ENCODE measurements around the gene CLIC4.
"Not testable (repeated sequence)": the region's sequence is repeated elsewhere in the genome, so short reads cannot be mapped to it uniquely, and the experiment has no call there.

CLIC4 gene

DNA sequence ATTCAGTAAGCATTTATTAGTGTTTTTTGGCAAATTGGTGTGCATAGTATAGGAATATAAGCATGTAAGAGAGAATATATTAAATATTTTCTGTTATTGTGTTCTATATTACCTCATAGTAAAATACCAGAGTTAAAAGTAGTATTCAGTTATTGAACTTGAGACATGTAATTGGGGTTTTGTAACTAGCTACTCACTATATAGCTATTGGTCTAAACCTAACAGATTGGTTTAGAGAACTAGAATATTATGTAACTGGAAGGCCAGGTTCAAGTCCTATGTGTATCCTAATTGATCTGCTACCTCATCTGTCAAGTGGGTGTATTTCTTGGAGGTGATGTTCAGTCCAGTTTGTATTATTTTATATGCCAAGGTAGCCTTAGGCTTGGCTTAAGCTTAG is 26.3 kb downstream of the CLIC4 start:
- DNase-seq (ENCODE audit: low read depth), result no peak

DNA sequence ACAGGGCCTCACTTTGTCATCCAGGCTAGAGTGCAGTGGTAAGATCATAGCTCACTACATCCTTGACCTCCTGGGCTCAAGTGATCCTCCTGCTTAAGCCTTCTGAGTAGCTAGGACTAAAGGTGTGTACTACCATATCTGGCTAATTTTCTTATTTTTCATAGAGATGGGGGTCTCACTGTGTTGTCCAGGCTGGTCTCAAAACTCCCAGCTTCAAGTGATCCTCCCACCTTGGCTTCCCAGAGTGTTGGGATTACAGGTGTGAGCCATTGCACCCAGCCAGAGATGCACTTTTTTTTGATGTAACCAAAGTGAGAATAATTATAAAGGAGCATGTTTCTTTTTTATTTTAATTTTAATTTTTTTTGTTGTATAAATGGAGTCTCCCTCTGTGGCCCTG is 28.4 kb downstream of the CLIC4 start:
- DNase-seq (ENCODE audit: low read depth), result no peak

DNA sequence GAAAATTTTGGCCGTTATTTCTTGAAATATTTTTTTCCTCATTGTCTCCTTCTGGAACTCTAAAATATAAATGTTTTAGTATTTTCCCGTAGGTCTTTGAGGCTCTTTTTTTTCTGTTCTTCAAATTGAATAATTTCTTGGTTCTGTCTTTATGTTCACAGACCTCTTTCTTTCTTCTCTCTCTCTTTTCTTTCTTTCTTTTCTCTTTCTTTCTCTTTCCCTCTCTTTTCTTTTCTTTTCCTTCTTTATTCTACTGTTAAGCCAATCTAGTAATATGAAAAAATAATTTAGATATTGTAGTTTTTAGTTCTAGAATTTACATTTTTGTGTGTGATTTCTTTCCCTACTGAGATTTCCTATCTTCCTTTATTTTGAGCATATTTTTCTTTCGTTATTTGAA is 30.1 kb downstream of the CLIC4 start:
- no peak for DNase-seq (ENCODE audit: low read depth)

DNA sequence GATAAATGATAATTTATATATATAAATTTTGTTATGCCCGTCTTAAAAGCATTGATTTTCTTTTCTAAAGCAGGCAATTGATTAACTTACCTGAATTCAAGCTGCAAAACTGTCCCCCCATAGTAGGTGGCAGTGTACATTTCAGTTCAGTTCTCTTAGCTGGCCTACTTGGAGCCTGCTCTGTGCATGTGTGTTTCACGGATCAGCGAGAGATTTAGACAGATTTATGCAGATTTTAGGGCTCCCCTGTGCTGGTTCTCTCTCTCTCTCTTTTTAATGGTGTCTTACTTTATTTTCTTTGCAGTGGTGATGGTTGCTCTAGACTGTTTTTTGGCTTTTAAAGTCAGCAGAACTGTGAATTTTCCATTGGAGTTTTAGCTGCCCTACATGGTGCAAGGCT is 30.7 kb downstream of the CLIC4 start:
- no peak for DNase-seq (ENCODE audit: low read depth)

DNA sequence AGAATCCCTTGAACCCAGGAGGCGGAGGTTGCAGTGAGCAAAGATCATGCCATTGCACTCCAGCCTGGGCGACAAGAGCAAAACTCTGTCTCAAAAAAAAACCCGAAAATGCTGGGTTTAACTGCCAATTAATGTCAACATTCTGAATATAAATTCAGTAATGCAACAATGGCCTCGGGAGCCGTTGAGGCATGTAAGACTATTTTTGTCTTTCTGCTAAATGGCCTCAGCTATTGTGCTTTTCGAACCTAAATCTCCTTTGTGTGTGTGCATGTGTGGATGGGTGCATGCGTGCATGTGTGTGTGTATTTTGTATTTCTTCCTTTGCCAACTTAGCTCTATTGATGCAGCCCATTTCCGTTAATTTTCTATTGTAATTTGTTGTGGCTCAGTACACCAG is 31.6 kb downstream of the CLIC4 start:
- DNase-seq (ENCODE audit: low read depth), result no peak

DNA sequence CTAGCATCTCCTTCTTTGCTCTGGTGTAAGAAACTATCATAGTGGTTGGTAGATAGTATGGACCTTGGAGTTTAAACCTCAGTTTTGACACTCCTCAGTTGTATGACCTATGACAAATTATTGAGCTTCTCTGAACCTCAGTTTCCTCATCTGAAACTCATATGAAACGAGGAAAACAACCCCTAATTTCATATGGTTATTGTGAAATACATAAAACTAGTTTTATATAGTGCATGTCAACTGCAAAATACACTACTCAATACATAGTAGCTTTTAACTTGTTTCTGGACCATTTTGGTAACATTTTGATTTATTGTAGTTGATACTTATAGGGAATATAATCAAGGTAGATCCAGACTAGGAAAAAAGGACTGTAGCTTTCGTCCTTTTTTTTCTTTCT is 32.9 kb downstream of the CLIC4 start:
- no peak for DNase-seq (ENCODE audit: low read depth)

DNA sequence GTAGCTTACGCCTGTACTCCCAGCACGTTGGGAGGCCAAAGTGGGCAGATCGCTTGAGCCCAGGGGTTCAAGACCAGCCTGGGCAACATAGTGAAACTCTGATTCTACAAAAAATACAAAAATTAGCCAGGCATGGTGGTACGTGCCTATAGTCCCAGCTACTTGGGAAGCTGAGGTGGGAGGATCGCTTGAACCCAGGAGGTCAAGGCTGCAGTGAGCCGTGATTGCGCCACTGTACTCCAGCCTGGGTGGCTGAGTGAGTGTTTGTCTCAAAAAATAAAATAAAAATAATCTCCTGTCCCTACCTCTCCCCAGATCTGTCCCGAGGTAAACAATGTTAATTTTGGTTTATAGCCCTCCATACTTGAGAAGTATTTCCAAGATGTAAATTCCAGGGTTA is 34.0 kb downstream of the CLIC4 start:
- not testable (repeated sequence) for DNase-seq (ENCODE audit: low read depth)

DNA sequence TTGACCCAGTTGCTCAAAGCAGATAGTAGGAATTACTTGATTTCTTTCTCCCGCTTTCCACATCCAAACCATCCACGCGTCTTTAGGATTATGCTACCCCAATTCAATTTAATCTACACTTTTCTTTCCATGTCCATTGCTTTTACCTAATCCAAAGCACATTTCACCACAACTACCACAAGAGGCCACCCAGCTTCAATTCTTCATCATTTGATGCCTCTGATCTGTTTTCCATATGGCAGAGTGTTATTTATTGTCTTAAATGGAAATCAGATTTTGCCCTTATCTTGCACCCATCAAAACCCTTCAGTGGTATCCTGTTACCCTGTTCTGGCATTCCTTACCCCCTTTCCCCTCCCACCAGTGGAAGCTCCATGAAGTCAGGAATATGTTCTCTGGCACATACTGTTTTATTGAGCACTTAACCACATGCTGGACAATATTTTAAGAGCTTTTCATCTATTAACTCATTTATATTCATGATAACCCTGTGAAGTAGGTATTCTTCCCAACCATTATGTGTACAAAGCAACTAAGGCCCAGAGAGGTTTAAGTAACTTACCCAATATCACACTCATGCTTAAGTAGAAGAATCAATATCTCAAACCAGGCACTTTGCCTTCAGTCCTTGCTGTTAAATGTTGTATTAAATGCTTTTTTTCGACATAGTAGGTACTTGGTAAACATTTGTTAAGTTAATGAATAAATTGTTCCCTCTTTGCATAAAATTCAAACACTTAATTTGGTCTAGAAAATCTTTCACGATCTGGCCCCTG is 34.6 kb downstream of the CLIC4 start:
- DNase-seq (ENCODE audit: low read depth), result no peak

DNA sequence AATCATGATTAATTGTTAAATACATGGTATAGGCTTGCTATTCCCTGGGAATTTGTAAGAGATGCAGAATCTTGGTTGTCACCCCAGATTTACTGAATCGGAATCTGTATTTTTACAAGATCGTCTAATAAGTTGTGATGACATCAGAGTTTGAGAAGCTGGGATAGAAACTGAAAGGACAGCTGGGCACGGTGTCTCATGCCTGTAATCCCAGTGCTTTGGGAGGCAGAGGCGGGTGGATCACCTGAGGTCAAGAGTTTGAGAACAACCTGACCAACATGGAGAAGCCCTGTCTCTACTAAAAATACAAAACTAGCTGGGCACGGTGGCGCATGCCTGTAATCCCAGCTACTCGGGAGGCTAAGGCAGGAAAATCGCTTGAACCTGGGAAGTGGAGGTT is 35.4 kb downstream of the CLIC4 start:
- DNase-seq (ENCODE audit: low read depth), result not testable (repeated sequence)

DNA sequence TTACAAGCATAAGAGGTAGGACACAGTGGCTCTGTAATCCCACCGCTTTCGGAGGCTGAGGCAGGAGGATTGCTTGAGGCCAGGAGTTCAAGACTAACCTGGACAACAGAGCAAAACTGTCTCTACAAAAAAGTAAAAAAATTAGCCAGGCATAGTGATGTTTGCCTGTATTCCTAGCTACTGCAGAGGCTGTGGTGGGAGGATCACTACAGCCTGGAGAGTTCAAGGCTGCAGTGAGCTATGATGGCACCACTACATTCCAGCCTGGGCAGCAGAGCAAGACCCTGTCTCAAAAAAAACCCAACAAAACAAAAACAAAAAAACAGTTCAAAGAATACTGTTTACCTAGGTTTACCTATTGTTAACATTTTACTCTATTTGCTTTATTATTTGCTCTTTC is 37.4 kb downstream of the CLIC4 start:
- no peak for DNase-seq (ENCODE audit: low read depth)

DNA sequence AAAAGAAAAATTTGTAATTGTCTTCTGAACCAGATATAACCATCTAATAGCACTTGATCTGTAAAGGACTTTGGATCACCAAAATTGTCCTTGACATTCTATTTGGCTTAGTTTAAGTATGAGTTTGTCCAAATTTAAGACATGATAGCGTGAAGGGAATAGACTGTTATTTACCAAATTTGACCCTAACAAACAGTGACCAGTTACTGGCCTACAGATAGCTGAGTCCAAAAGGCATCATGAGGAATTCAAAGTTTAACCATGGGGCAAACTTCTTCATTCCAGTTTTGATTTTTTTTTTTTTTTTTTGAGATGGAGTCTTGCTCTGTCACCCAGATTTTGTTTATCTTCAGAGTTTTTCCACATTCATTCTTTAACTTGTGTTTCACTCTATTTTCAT is 38.5 kb downstream of the CLIC4 start:
- no peak for DNase-seq (ENCODE audit: low read depth)

DNA sequence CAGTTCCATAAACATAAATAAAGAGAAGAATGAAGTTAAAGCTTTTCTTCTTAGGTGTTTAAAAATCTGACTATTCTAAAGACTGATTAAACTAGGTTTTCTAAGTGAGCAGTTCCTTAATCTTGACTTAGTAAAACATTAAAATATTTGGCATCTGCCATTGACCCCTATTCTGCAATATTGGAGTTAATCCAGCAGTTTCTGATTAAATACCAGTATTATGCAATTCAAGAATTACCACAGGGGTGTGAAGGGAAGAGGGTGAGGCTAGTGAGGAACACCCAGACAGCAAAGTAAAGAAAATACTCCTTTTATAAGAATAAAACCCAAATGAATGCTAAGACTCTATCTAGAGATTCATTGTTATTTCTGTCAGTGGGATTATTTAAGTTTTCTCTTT is 40.9 kb downstream of the CLIC4 start:
- DNase-seq (ENCODE audit: low read depth), result no peak

DNA sequence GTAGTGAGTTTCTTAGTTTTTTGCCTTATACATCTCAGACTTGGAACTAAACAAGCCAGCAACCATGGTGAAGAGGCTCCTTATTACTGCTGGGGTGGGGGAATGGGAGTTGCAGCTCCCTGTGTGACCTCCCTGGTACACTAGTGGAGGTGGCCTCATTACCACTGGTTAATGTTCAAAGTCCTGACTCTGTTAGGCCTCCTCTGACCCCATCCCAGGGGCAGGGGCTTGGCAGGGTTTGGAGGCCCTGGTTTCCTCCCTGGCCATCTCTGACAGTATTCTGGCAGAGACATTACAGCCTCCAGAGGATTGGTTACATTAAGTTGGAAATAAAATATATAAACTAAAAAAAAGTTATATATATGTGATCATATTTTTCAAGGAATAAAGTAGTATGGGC is 45.2 kb downstream of the CLIC4 start:
- no peak for DNase-seq (ENCODE audit: low read depth)

DNA sequence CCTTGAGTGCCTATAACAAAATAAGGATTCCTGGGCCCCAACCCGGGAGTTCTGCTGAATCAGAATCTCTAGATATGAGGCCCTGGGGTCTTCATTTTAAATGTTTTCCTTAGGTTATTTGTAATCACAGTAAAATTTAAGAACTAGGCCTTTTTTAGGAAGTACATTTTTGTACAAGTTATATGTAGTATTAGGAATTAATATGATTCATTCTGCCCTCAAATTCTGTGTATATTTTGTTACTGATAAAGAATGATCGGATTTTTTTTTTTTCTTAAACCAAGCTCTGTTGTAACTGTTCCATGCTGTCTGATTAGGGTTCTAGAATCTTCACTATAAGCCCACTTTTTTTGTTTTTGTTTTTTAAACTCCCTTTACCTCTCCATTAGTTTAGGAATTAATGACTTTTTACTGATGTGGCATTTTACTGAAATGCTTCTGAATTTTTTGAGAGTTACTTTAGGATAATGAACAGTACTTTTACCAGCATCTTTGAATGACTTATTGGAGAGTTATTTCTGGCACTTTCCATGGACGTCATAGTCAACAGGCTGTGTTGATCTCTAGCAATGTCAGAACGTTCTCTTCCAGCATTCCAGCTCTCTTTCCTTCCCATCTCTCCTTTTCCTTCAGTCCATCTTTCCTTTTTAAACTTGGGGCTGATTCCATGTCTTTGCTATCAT is 48.3 kb downstream of the CLIC4 start:
- DNase-seq (ENCODE audit: low read depth), result no peak

DNA sequence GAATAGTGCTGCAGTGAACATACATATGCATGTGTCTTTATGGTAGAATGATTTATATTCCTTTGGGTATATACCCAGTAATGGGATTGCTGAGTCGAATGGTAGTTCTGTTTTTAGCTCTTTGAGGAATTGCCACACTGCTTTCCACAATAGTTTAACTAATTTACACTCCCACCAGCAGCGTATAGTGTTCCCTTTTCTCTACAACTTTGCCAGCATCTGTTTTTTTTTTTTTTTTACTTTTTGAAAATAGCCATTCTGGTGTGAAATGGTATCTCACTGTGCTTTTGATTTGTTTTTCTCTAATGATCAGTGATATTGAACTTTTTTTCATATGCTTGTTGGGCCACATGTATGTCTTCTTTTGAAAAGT is 48.9 kb downstream of the CLIC4 start:
- not testable (repeated sequence) for DNase-seq (ENCODE audit: low read depth)

DNA sequence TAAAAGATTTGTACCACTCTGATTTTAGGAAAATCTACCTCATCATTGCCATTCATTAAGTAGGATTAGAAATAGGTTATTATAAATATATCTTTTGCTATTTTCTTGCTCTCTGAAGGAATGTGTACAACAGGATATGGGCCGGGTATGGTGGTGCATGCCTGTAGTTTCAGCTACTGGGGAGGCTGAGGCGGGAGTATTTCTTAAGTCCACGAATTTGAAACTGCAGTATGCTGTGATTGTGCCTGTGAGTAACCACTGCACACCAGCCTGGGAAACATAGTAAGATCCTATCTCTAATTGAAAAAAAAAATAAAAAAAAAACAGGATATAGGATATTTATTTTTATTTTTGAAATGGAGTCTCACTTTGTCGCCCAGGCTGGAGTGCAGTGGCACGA is 50.0 kb downstream of the CLIC4 start:
- DNase-seq (ENCODE audit: low read depth), result no peak

DNA sequence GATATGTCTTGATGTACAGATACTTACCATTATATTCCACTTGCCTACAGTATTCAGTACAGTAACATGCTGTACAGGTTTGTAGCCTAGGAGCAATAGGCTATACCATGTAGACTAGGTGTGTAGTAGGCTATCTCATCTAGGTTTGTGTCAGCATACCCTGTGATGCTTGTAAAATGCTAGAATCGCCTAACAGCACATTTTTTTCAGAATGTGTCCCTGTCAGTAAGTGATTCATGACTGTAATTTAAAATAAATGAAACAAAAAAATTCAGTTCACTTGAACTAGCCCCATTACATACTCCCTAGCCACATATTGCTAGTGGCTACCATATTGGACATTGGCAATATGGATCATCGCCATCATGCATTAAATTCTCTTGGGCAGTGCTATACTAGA is 51.3 kb downstream of the CLIC4 start:
- DNase-seq (ENCODE audit: low read depth), result no peak

DNA sequence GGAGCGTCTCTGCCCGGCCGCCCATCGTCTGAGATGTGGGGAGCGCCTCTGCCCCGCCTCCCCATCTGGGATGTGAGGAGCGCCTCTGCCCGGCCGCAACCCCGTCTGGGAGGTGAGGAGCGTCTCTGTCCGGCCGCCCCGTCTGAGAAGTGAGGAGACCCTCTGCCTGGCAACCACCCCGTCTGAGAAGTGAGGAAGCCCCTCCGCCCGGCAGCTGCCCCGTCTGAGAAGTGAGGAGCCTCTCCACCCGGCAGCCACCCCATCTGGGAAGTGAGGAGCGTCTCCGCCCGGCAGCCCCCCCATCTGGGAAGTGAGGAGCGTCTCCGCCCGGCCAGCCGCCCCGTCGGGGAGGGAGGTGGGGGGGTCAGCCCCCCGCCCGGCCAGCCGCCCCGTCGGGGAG is 54.0 kb downstream of the CLIC4 start:
- DNase-seq (ENCODE audit: low read depth), result not testable (repeated sequence)

DNA sequence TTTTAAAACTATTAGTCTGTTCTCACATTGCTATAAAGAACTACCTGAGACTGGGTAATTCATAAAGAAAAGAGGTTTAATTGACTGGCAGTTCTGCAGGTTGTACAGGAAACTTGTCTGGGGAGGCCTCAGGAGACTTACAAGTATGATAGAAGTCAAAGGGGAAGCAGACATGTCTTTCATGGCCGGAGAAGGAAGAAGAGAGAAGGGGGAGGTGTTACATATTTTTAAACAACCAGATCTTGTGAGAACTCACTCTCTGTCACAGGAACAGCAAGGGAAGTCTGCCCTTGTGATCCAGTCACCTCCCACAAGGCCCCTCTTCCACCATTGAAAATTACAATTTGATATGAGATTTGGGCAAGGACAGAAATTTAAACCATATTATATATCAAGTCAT is 55.9 kb downstream of the CLIC4 start:
- DNase-seq (ENCODE audit: low read depth), result no peak

DNA sequence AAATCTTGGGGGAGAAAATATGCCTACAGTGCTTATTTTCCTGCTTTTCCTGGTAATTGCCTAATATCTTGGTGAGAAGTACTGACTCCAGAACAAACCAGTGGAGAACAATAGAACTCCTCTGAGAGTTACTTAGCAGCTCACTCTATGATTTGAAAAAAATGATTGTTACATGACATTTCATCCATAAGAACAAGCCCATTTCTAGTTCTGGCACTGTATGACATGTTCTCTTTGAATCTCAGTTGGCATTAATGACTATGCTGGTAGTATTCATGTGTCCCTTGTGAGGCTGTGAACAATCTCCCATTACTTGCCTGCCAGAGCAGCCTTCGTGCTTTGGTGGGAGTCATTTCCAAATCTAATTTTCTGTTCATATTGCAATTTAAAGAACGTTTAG is 58.0 kb downstream of the CLIC4 start:
- DNase-seq (ENCODE audit: low read depth), result no peak

DNA sequence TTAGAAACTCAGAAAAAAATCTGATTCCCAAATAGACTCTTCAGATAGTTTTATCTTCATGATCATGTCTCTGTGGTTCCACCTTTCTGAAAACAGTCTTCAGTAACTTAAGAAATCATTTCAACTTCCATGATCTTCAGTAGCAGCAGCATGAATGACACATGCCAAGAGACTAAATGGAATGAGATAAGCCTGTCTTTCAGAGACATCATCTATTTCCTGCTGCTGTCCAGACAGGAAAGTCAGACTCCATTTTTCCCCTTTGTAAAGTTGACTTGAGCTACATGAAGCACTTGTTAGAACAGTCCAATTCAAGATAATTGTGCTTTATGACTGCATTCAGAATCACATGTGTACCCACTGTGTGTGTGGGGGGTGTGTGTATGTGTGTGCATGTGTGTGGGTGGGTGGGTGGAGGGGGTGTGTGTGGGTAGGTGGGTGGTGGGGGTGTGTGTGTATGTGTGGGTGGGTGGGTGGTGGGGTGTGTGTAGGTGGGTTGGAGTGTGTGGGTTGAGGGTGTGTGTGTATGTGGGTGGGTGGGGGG is 58.8 kb downstream of the CLIC4 start:
- DNase-seq (ENCODE audit: low read depth), result no peak

DNA sequence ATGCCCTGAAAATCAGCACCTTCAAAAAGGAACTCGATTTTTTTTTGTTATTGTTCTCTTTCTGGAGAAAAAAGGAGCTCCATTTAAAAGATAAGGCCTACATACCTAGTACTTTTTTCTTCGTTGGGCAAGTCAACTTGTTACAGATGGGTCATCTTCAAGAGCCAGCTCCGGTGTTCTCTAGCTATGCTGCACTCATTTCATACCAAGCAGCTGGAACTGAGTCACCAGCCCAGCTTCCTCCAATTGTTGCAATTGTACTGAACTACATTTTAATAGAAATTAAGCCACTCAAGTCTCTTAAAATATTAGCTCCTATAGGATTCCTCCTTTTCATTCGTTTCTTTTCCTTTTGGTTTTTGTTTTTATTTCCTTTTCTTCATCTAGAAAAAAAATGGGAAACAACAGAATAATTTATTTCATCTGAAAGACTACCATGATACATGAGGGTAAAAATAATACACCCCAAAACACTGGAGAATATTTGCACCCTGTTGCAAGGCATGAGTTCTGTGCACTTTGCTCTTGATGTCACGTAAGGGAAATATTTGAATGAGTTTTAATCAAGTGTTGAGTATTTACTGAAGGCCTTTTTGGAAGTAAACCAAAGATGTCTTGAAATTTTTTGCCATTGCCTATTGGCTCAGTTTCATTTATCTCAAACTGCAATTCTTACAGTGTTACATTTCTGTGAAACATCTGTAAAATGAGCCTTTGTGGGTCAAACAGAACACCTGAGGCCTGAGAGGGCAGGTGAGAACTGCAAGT is 60.5 kb downstream of the CLIC4 start:
- DNase-seq (ENCODE audit: low read depth), result no peak

DNA sequence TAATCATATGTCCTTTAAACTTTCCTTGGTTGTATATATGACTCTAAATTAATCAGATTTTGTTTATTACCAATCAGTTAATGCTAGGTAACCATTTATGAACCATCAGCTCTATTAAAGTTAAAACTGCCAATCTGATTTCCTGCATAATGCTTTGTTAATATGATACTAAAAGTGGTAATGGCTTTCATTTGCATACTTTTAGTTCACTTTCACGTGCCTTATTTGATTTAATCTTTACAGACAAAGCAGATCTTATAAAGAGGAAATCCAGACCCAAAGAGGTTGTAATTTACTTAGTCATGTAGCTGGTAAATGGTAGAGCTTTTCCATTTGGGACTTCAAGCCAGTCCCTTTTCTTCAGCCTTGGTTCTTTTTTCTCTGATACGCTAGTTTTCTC is 61.3 kb downstream of the CLIC4 start:
- no peak for DNase-seq (ENCODE audit: low read depth)

Measured in T follicular helper cell (primary cell).